ENCODE data around the gene NFYC.

The NFYC gene

DNA sequence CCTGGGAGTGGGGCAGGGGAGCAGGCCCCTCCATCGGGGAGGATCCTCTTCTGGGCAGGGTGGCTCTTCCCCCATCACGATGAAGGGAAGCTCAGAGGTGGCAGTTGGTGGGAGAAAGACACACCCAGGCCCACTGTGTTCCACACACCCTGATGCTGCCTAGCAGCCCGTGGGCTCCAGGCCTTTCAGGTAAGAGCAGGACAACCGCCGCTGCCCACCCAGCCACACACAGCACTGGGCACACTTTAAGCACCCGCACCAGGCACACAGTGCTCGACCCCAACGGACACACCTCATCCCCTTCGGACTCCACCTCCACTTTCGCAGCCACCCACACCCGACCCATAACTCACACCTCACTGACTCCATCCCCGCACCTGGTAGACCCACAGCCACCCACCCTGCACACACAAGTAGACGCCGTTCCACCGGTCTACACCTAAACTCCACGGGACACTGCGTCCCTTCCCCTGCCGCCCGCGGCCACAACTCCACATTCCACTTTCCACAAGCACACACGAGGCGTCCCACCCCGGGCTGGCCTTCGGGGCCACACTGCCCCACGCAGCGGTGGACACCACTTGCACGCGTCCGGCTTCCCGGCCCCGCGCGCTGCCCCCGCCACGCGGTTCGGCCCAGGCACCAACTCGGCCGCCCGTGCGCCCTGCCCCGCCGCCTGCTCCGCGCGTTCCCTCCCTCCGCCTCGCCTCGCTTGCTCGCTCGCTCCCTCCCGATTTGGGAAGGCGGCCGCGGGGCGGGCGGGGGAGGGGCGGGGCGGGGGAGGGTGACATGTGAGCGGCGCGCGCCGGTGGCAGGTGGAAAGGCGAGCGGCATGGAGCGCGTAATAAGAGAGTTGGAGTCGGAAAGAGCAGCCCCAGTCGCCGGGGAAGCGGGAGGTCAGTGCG lies 91.7 kb downstream of the NFYC start, which contains the start of gene KCNQ4:
Gene KCNQ4 (plus strand): TSS at position 787 of the 905 bp plus-strand sequence. CDS start 307 bp downstream, outside the sequence.
- peak; percentile 78 for DNase-seq

DNA sequence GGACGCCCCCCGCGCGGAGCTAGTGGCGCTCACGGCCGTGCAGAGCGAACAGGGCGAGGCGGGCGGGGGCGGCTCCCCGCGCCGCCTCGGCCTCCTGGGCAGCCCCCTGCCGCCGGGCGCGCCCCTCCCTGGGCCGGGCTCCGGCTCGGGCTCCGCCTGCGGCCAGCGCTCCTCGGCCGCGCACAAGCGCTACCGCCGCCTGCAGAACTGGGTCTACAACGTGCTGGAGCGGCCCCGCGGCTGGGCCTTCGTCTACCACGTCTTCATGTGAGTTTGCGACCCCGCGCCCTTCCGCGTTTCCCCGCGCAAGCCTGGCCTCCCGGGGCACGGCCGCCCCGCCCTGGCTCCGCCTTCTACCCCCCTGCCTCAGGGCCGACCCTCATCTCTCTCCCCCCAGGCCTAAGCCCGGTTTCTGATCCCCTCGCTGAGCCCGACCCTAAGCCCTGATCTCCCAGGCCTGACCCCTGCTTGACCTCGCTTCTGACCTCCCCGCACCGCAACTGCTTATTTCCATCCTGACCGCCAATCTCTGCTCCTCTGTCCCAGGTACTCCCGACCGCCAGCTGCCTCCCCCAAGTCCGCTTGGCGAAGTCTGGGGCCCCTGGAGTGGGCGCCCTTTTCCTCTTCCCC lies 92.8 kb downstream of the NFYC start:
- no peak for DNase-seq

DNA sequence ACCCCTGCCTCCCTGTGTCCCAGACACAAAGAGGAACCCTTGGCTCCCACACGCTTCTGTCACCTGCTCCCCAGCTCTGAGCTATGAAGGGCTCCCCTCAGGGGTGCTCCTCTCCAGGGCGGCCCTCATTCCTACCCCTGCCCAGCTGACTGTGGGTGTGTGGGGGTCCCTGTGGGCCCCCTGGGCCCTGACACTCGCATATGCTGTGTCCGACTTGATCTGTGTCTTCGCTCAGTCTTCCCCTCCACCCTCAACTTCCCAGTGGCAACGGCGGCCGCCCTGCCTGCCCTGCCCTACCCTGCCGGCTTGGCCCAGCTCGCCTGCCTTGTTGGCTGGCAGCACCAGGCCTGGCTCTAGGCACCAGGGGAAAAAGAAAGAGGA lies 93.3 kb downstream of the NFYC start:
- DNase-seq: no peak

DNA sequence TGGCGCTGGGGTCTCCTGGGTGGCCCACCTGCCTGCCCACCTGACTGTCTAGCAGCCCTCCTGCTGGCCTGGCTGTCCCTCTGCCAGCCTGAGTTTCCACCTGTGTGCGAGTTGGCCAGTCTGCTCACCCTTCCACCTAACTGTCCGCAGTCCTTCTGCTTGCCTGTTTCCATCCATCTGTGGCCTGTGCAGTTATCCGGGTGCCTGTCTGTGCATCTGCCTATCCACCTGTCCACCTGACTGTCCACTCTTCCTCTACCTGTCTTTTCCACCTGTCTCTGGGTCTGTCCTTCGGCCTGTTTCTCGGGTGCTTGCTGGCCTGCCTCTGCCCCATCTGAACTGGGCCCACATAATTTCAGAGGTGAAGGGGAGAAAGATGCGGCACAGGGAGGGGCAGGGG lies 93.9 kb downstream of the NFYC start:
- DNase-seq: no peak

DNA sequence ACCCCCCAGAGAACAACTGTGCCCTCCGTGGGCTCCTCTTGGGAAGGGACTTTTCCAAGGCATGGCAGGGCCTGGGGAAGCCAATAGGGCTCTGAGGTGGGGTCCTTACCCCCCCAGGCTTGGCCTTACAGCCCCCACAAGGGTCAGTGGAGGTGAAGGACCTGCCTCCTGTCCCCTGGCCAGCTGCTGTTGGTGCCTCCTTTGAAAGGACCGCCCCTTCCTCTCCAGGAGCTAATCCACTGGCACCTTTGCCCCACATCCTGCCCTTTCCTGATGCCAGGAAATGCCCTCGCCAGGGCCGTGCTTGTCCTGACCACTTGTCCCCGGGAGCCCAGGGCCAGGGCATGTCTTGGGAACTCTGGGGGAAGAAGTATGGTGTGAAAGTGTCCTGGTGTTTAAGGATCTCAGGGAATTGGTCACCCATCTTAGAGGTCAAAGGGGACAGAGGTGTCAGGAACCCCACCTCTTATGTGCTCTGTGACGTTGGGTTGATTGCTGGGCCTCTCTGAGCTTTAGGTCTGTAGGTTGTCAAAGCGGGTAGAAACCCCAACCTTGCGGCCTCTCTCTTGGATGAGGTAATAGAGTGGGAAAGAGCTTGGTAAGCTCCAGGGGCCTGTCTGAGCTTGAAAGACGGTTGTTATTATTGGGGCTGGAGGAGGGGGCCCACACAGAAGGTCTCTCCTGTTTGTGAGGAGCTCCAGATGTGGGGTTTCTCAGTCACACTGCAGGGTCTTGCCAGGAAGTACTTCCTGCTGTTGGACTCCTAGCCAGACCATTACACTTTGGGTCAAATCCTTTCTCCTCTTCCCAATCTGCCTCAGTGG lies 94.9 kb downstream of the NFYC start:
- no peak for DNase-seq

DNA sequence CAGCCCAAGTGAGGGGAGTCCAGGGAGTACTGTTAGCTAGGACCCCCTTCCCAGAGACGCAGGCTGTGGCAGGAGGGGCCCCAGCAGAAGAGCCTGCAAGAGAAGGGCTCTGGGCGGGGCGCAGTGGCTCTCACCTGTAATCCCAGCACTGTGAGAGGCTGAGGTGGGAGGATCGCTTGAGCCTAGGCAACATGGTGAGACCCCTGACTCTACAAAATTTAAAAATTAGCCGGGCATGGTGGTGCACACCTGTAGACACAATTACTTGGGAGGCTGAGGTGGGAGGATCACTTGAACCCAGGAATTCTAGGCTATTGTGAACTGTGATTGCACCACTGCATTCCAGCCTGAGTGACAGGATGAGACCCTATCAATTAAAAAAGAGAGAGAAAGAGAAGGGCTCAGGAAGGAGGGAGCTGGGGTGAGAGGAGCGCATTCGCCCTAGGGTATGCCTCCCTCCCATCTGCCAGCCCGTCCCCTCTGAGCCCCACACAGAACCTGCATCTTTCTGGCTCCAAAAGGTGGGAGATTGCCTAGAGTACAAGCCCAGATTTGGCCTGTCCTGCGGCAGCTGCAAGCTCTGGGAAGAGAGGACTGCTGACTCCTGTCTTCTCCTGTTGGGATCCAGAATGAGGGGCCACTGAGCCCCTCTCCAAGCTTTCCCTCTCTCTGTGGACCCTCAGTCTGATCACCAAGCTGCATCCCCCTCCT lies 95.6 kb downstream of the NFYC start:
- no peak for DNase-seq

DNA sequence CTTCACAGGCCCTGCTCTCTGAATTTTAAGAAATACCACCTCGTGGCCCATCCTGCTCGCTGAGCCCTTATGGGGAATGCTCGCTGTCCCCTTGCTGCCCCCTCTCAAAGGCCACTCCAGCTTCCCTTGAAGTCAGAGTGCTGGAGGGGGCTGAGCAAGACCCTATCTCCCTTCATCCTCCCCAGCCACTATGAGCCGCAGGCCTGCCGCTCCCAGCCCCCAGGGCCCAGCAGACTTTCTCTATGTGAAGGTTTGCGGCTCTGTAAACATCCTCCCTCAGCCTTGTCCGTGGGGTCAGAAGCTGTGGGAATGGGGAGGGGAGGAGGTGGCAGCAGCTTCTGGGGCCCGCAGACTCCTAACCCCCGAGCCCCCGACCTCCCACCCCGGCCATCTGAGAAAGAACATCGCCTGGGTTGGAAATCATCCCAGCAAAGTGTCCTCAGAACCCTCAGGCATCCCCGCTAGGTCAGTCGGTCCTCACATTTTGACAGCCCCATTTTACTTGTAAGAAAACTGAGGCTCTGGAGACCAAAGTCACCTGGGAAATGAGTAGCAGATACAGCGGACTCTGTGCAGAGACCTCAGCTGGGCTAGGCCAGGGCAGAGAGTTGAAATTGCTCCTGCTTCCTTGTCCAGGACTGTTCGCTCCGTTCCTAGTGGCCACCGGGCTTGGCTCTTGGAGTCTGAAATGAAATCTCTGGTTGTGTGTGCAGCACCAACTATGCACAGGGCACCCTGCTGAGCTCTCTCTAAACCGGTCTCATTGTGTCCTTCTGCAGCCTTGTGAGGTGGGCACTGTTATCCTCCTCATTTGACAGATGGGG lies 96.4 kb downstream of the NFYC start:
- no peak for DNase-seq

DNA sequence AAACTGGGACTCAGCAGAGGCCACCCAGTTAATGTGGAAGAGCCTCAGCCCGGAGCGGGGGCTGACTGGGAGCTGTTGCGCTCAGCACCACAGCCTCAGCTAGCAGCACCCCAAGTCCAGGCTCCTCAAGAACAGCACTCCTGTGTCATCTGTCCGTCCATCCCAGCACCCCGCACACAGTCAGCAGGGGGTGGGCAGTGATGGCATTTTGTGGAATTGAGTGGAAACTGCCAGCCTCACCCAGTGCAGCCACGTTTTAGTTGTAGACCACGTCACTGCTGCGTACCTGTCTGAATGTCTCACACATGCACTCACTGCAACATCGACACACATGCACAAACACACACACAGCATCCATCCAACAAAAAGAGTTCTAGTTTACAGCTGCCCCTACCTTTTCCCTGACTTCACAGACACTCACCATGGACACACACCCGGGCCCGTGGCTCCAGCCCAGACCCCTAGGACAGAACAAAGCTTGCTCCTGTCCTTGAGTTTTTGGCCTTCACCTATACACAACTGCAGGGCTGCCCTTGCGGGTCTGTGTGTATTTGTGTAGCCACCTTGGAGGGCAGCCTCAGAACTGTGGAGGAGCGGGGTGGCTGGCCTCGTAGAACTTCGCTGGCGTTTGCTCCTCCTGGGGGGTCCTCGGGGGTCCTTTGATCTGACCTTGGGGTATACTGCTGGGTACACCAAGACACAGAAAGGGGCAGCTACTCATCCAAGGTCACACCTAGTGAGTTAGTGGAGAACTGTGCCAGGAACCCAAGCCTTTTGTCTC lies 97.2 kb downstream of the NFYC start:
- no peak for DNase-seq

DNA sequence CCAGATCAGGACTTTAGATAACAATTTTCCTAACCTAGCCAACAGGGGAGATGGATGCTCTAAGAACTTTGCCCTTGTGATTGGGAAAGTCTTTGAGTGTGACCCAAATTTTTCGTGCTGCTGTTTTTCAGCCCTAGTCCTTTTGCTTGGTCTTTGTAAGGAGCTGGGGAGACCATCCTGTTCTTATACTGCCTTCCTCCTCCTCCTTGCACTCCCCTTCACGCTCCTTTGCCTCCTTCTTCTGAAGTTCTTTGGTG lies 97.8 kb downstream of the NFYC start:
- no peak for DNase-seq

DNA sequence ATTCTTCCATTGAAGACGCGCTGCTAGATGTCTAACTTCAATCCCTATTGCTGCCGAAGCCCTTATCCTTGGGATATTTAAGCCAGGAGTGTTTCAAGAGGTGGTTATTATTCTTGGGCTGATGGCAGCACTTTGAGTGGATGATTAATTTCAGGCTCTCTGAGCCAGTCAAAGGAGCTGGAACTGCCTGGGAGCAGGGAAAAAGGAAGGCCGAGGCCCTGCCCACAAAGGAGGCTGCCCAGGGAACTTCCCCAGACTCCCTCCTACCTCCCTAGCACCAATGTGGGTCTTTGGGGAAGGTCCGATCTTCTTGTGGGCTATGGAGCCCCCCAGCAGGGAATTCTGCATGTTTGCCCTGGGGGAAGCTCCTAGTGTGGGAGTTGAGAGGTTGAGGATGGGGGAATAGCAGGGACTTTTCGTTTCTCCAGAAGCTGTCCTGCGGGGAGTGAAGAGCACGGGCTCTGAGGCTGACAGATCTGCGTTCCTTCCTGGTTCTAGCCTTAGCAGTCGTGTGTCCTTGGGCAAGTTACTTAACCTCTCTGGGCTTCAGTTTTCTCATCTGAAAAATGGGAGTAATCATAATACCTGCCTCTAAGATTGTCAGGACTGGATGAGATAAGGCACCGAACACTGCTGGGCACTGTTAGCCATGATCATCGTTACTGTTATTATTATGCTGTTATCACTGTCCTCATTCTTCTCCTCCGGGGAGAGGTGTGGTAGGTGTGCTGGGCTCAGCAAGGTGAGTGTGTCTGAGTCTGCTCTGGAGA lies 98.3 kb downstream of the NFYC start:
- no peak for DNase-seq

DNA sequence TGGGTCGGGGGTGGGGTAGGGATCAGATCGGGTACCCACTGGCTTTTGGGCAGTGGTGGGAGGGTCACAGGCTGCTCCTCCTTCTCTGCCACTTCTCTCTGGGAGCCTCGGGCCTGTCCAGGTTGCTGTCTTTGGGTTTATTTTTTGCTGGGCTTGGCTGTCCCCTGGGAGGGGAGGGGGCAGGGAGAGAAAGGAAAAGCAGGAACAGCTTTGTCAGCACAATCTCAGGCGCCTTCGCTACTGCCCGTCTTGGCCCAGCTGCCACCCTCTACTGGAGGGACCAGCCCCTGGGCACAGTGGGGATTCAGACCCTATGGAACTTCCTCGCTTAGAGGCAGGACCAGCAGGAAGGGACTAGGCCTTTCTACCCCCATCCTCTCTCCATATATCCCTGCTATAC lies 100.5 kb downstream of the NFYC start:
- DNase-seq: no peak

DNA sequence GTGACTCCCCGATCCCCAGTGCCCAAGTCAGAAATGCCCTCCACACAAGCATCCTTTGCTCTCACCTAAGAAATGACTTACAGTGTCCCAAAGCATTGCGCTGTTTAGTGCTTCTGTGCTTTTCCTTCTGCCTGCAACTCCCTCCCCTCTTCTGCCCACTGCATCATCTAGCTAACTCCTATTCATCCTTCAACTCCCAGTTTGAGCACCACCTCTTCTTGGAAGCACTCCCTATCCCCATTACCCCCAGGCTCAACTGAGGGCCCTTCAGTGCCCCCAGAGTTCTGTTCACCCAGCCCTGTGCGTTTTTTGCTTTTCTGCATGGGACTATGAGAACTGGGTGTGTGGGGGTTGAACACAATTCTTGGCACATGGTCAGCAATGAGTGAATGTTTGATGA lies 102.1 kb downstream of the NFYC start:
- DNase-seq: no peak

DNA sequence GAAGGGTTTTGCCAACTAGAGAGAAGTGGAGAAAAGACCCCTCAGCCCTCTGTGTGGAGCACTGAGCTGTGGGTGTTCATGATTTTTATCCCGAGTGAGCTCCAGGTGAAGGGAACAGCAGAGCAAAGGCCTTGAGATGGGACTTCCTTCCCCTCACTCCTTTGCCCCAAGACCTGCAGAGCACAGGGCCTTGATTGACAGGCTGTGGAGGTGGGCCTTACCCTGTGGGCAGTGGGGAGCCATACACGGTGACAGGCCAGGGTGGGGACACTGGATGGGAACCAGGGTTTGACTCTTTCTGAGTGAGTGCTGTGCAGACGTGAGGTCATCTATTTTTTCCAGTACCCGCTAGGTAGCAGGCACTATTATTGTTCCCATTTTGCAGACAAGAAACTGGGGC lies 102.5 kb downstream of the NFYC start:
- no peak for DNase-seq

DNA sequence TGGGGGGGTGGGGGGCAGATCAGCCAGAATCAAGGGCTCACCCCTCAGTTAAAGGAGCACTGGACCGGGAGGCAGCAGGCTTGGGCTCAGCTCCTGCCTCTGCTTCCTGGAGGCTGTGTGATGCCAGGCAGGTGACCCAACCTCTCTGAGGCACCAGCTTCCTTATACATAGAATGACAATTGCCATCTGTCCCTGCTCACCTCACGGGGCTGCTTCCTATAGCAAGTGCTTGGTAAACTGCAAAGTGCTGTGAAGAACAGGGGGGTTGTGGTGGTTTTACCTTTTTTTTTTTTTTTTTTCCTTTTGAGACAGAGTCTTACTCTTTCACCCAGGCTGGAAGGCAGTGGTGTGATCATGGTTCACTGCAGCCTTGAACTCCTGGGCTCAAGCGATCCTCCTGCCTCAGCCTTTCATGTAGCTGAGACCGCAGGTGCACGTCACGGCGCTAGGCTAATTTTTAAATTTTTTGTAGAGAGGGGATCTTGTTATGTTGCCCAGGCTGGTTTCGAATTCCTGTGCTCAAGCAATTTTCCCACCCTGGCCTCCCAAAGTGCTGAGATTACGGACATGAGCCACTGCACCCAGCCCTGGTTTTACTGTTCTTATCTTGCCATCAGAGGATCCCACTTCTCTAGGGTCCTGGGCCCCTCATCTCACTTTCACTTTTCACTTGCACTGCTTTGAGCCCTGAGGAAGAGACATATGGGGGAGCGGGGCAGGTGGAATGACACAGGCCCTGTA lies 103.6 kb downstream of the NFYC start:
- DNase-seq: no peak

DNA sequence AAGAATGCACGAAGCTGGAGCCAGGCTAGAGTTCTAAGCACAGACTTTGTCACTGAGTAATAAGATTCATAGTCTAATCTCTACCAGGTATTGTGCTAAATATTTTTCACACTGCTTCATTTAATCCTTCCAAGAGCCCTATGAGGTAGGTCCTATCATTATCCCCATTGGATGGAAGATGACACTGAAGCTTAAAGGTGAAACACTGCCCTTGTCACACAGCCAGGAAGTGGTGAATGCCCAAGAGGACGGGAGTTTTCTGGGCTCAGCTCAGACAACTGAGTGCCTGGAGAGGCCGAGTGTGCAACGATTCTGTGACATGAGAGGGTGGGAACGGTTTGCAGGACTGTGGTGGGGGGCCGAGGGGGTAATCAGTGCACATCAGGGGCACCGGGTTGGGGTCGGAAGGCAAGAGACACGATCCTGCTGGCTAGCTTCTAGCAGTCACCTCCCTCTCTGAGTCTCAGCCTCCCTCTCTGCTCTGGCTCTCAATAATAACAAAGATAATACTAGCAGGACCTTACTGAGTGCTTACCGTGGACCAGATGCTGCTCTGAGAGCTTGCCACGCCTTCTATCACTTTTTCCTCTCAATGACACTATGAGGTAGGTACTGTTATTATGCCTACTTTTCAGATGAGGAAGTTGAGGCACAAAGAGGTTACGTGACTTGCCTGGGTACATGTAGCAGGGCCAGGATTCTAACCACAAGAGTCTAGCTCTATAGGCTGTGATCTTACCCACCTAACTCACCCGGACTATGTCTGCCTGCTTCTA lies 104.5 kb downstream of the NFYC start:
- no peak for DNase-seq

DNA sequence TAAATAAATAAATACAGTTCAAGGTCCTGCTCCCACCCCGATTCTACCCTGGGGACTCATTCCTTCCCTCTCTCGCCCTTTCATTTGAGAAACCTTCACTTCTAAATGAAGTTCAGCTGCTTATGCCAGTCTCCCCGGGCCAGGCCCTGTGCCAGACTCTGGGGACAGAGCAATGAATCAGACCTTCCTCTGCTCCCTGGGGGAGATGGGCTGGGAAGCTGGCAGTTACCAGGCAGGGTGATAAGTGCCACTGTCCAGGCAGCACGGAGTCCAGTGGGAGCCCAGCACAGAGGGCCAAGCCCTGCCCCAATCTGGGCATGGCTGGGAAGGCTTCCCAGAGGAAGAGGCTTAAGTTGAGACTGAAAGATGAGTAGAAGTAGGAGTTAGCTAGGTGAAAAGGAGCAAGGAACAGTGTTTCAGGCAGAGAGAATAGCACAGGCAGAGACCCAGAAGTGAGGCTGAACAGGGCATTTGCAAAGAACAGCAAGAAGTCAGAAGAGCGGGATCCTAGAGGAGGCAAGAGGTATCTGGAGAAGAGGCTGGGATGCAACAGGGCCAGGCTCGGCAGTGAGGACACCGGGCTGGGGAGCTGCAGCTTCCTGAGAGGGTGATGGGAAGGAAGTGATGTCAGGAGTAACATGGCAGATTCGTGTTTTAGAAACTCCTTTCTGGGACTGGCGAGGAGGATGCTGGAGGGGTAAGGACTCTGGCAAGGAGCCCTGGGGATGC lies 105.6 kb downstream of the NFYC start:
- DNase-seq: no peak

DNA sequence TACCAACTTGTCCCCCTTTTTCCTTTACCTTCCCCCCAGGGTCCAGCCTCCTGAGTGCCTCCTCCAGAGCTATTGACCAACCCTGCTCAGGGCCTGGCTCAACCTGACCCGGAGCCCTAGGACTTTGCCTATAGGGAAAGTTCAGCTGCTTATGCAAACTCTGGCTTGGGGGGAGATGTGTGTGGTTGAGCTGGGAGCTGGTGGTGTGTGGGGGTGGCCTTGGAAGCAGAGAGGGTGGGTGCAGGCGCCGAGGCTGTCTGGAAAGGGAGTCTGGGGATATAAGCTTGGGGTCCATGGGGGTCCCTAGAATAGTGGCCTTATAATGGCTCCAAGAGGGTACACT lies 106.1 kb downstream of the NFYC start:
- DNase-seq: no peak
